K562 (cell line): ENCODE data around the gene ARHGAP15. TPM values are rescaled to one million over a fixed set of nuclear protein-coding genes. Genes with fewer than 3 reads are reported as not detected.

Source experiments
- ATAC-seq: fragments of 200-7000 bp; cut with Tn5 transposase; 3 replicates; pipeline ENCODE4 v1.9.1; 2020; ENCODE audit warnings: moderate library complexity
- BruUV-seq: library from RNA; stranded (reverse); fragments of 400-500 nt; replicated peaks from 2 replicates; lab custom pipeline; 2021; lab: Mats Ljungman, UMichigan
- CTCF ChIA-PET: fragments of 300-600 bp; formaldehyde crosslinking; extraction: SDS; loops from one replicate; lab custom pipeline; 2021; ENCODE audit warnings: low intra/inter-chr PET ratio; lab: Yijun Ruan, JAX
- POLR2A ChIA-PET: fragments of 300-600, 350-650 bp; sonication (Branson Sonifier 250); formaldehyde crosslinking; extraction: SDS; loops from one replicate; lab custom pipeline; 2021; ENCODE audit warnings: antibody characterized with exemption, inconsistent platforms; lab: Yijun Ruan, JAX
- DNase-seq, 4 experiments: peaks; one replicate each; pipeline versions ENCODE4 v3.0.0 to v3.0.0-alpha.2; 2011 to 2018; ENCODE audit warnings: low spot score in 3 of 4, mixed read lengths in 3 of 4; ENCODE audit errors: extremely low read depth in 1 of 4
- FAIRE-seq: peaks from 2 replicates; lab custom pipeline; 2011; peaks lifted over from hg19 to GRCh38; lab: Jason Lieb, UNC
- H2AFZ ChIP-seq: 2 replicates; pipeline ENCODE4 v1.6.0; 2011; ENCODE audit warnings: low read depth, low read length, control low read depth, inconsistent platforms
- H3K27ac ChIP-seq: fragments of 200-600 bp; 3 replicates; pipeline ENCODE4 v1.8.0; 2011; ENCODE audit warnings: low read depth, mild to moderate bottlenecking, control low read depth, inconsistent platforms, low read length, moderate library complexity, mixed read lengths; ENCODE audit errors: extremely low read depth
- H3K27me3 ChIP-seq, 2 experiments: fragments of 300-600 bp in 1 of 2; 2 replicates in 1 of 2; 3 replicates in 1 of 2; pipeline versions ENCODE4 v1.6.0 to v1.8.0; 2011; ENCODE audit warnings: inconsistent platforms in 2 of 2, low read length in 2 of 2, mild to moderate bottlenecking in 1 of 2, mixed read lengths in 1 of 2, moderate library complexity in 1 of 2; ENCODE audit not compliant: control insufficient read depth in 2 of 2, insufficient read depth in 2 of 2
- H3K36me3 ChIP-seq: fragments of 300-600 bp; 3 replicates; pipeline ENCODE4 v1.8.0; 2011; ENCODE audit warnings: mild to moderate bottlenecking, low read length, inconsistent platforms; ENCODE audit not compliant: control insufficient read depth, insufficient read depth
- H3K4me1 ChIP-seq, 2 experiments: fragments of 200-600 bp in 1 of 2; replicated peaks in 1 of 2; 2 replicates in 1 of 2; 3 replicates in 1 of 2; pipeline versions ENCODE4 v1.5.1 to v1.8.0; 2011; ENCODE audit warnings: inconsistent platforms in 2 of 2, low read length in 2 of 2, mild to moderate bottlenecking in 1 of 2, mixed read lengths in 1 of 2, moderate library complexity in 1 of 2; ENCODE audit not compliant: control insufficient read depth in 2 of 2, insufficient read depth in 2 of 2
- H3K4me2 ChIP-seq: 2 replicates; pipeline ENCODE4 v1.6.1; 2011; ENCODE audit warnings: low read length, control low read depth, inconsistent platforms, mixed read lengths; ENCODE audit not compliant: insufficient read depth
- H3K4me3 ChIP-seq: fragments of 200-600 bp; sonication (generic), shearing (Covaris generic); 2 replicates; pipeline ENCODE4 v1.5.1; 2016; ENCODE audit warnings: control low read depth, inconsistent platforms
- H3K79me2 ChIP-seq: fragments of 200-600 bp; 3 replicates; pipeline ENCODE4 v1.8.0; 2011; ENCODE audit warnings: low read length, inconsistent platforms; ENCODE audit not compliant: control insufficient read depth, insufficient read depth
- H3K9ac ChIP-seq, 2 experiments: 2 replicates each; pipeline versions ENCODE4 v1.6.0 to v1.6.1; 2011; ENCODE audit warnings: low read depth in 2 of 2, low read length in 2 of 2, control low read depth in 1 of 2, inconsistent platforms in 1 of 2, mild to moderate bottlenecking in 1 of 2, mixed read lengths in 1 of 2; ENCODE audit not compliant: insufficient read depth in 1 of 2
- H3K9me1 ChIP-seq: one replicate; pipeline ENCODE4 v1.6.0; 2011; ENCODE audit warnings: inconsistent platforms, mild to moderate bottlenecking, low read length, moderate library complexity; ENCODE audit not compliant: control insufficient read depth, insufficient read depth
- H3K9me3 ChIP-seq: replicated peaks from 2 replicates; pipeline ENCODE4 v1.5.1; 2011; ENCODE audit warnings: low read depth, low read length, inconsistent platforms; ENCODE audit not compliant: control insufficient read depth, insufficient read depth
- H4K20me1 ChIP-seq: replicated peaks from 2 replicates; pipeline ENCODE4 v1.6.1; 2011; ENCODE audit warnings: low read length, inconsistent platforms, mixed read lengths; ENCODE audit not compliant: control insufficient read depth, insufficient read depth
- POLR2AphosphoS2 ChIP-seq: IDR thresholded peaks from 2 replicates; pipeline ENCODE4 v1.6.1; 2012; ENCODE audit warnings: low read length, improper control_type of control experiment
- SMARCA5 ChIP-seq: fragments of 450-650 bp; IDR thresholded peaks from 2 replicates; pipeline ENCODE4 v1.6.1; 2016
- WGBS: fragments of 100-300 bp; shearing (Covaris generic); methylation state at CpG from one replicate; pipeline ENCODE4 v1.1.6; 2016; ENCODE audit warnings: low coverage, mixed read lengths; ENCODE audit not compliant: insufficient coverage; ENCODE audit errors: missing lambda C conversion rate; 5-methylcytosine and 5-hydroxymethylcytosine counted together
- in situ Hi-C: fragments of 300-500 bp; cut with MboI; formaldehyde crosslinking; loops from 4 replicates; pipeline ENCODE4 v1.15.0; 2018; ENCODE audit warnings: inconsistent platforms, mixed read lengths
- intact Hi-C: fragments of 100-400 bp; cut with micrococcal nuclease; formaldehyde crosslinking; loops from 2 replicates; pipeline ENCODE4 v1.14.2; 2022
- polyA plus RNA-seq, 8 experiments: library from polyadenylated mRNA; depleted of rRNA in 4 of 8; stranded (reverse) in 5 of 8; unstranded in 3 of 8; fragments of >200 nt; fragmentation: Nextera tagmentation in 2 of 8; fragmentation: Illumina TruSeq in 1 of 8; extraction: Ambion mirVana in 2 of 8; extraction: Trizol in 1 of 8; gene quantifications; 2 replicates each; pipeline versions ENCODE4 v1.2.1 to v1.2.3, GENCODE V29; 2011 to 2014; ENCODE audit warnings: inconsistent platforms in 1 of 8, missing spikeins in 1 of 8
- total RNA-seq, 7 experiments: library from RNA; depleted of rRNA in 6 of 7; stranded (reverse); fragments of >200 nt in 6 of 7; fragmentation: Illumina TruSeq in 2 of 7; extraction: Trizol in 2 of 7; gene quantifications; 2 replicates each; pipeline versions ENCODE4 v1.2.1 to v1.2.3, GENCODE V29; 2011 to 2021; ENCODE audit warnings: low replicate concordance in 1 of 7
- TF ChIP-seq, protein P1 (sequence below), 2 experiments: fragments of 150-350 bp in 1 of 2; IDR thresholded peaks; 2 replicates each; pipeline ENCODE4 v1.6.1; 2012 to 2016; ENCODE audit warnings: low read depth in 2 of 2, low read length in 2 of 2, mild to moderate bottlenecking in 1 of 2, moderate library complexity in 1 of 2
- TF ChIP-seq, protein P2 (sequence below): fragments of 450-650 bp; IDR thresholded peaks from 2 replicates; pipeline ENCODE4 v1.6.1; 2016; ENCODE audit warnings: mild to moderate bottlenecking, moderate library complexity
- TF ChIP-seq, protein P3 (sequence below): fragments of 250-450 bp; sonication (Bioruptor Pico); IDR thresholded peaks from 2 replicates; pipeline ENCODE4 v1.4.0; 2020; ENCODE audit warnings: mild to moderate bottlenecking, moderate library complexity

Gene ARHGAP15
- total and polyA plus RNA-seq, 9 of the 15 experiments (the other 6 are each of a cell fraction or from before 2014, with no cell fraction given): 1.5 to 17.9 (median 7.9) TPM

DNA sequence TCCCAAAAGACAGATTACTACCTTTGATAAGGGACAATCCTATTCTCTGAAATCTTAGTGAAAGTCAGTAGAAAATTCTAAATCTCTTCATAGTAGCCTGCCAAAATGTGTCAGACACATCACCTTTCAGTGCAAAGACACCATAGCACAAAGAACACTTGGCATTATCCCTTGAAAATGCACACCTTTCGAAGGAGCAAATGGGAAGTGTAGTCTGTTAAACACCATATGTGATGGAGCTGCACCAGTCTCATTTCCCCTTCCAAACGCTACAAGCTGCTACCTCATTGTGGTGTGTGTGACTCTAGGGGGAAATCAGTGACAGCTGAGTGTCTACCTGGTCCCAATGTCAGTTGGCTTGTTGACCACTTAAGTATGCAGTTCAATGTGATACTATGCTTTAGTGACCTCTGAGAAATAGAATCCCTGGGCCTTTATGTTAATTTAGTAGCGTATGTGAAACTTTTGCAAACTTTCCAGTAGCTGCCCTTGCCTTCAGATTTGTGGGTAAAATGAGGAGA, 551.7 kb downstream of the ARHGAP15 start:
- Histone ChIP-seq H3K4me2 (no peak overlapping the region), H3K27ac (no peak overlapping the region), H3K9ac (no peak overlapping the region), H4K20me1 (no peaks in the 10 kb centered on the region), H3K9me1 (no peaks in the 10 kb centered on the region), H3K4me1 (no peaks in the 10 kb centered on the region), H2AFZ (no peak overlapping the region), H3K9me3 (no peaks in the 10 kb centered on the region), H3K36me3 (no peaks in the 10 kb centered on the region), H3K79me2 (no peaks in the 10 kb centered on the region), H3K27me3 (no peaks in the 10 kb centered on the region), H3K4me3 (no peak overlapping the region)
- DNase-seq (no peak), ATAC-seq (no peak), FAIRE-seq (no peak)
- POLR2A ChIA-PET: no interaction called here
- WGBS: 30% methylated on average over 3 of the region's 3 CpGs
- no TSS peak for BruUV-seq
- intact Hi-C loops: loop anchor here (10.0 kb wide), 1 partner anchor 474 kb away; no protein-coding TSS in a partner anchor
- in situ Hi-C loops: no loop called here
- CTCF ChIA-PET: no interaction called here
- TF ChIP-seq, protein P1, sequence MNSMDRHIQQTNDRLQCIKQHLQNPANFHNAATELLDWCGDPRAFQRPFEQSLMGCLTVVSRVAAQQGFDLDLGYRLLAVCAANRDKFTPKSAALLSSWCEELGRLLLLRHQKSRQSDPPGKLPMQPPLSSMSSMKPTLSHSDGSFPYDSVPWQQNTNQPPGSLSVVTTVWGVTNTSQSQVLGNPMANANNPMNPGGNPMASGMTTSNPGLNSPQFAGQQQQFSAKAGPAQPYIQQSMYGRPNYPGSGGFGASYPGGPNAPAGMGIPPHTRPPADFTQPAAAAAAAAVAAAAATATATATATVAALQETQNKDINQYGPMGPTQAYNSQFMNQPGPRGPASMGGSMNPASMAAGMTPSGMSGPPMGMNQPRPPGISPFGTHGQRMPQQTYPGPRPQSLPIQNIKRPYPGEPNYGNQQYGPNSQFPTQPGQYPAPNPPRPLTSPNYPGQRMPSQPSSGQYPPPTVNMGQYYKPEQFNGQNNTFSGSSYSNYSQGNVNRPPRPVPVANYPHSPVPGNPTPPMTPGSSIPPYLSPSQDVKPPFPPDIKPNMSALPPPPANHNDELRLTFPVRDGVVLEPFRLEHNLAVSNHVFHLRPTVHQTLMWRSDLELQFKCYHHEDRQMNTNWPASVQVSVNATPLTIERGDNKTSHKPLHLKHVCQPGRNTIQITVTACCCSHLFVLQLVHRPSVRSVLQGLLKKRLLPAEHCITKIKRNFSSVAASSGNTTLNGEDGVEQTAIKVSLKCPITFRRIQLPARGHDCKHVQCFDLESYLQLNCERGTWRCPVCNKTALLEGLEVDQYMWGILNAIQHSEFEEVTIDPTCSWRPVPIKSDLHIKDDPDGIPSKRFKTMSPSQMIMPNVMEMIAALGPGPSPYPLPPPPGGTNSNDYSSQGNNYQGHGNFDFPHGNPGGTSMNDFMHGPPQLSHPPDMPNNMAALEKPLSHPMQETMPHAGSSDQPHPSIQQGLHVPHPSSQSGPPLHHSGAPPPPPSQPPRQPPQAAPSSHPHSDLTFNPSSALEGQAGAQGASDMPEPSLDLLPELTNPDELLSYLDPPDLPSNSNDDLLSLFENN (IDR thresholded peaks at IDR 0.05; ENCODE audit: low read depth in 2 of 2, low read length in 2 of 2): no peak
- TF ChIP-seq SMARCA5 (no peak), POLR2AphosphoS2 (no peak)
- TF ChIP-seq, protein P2, sequence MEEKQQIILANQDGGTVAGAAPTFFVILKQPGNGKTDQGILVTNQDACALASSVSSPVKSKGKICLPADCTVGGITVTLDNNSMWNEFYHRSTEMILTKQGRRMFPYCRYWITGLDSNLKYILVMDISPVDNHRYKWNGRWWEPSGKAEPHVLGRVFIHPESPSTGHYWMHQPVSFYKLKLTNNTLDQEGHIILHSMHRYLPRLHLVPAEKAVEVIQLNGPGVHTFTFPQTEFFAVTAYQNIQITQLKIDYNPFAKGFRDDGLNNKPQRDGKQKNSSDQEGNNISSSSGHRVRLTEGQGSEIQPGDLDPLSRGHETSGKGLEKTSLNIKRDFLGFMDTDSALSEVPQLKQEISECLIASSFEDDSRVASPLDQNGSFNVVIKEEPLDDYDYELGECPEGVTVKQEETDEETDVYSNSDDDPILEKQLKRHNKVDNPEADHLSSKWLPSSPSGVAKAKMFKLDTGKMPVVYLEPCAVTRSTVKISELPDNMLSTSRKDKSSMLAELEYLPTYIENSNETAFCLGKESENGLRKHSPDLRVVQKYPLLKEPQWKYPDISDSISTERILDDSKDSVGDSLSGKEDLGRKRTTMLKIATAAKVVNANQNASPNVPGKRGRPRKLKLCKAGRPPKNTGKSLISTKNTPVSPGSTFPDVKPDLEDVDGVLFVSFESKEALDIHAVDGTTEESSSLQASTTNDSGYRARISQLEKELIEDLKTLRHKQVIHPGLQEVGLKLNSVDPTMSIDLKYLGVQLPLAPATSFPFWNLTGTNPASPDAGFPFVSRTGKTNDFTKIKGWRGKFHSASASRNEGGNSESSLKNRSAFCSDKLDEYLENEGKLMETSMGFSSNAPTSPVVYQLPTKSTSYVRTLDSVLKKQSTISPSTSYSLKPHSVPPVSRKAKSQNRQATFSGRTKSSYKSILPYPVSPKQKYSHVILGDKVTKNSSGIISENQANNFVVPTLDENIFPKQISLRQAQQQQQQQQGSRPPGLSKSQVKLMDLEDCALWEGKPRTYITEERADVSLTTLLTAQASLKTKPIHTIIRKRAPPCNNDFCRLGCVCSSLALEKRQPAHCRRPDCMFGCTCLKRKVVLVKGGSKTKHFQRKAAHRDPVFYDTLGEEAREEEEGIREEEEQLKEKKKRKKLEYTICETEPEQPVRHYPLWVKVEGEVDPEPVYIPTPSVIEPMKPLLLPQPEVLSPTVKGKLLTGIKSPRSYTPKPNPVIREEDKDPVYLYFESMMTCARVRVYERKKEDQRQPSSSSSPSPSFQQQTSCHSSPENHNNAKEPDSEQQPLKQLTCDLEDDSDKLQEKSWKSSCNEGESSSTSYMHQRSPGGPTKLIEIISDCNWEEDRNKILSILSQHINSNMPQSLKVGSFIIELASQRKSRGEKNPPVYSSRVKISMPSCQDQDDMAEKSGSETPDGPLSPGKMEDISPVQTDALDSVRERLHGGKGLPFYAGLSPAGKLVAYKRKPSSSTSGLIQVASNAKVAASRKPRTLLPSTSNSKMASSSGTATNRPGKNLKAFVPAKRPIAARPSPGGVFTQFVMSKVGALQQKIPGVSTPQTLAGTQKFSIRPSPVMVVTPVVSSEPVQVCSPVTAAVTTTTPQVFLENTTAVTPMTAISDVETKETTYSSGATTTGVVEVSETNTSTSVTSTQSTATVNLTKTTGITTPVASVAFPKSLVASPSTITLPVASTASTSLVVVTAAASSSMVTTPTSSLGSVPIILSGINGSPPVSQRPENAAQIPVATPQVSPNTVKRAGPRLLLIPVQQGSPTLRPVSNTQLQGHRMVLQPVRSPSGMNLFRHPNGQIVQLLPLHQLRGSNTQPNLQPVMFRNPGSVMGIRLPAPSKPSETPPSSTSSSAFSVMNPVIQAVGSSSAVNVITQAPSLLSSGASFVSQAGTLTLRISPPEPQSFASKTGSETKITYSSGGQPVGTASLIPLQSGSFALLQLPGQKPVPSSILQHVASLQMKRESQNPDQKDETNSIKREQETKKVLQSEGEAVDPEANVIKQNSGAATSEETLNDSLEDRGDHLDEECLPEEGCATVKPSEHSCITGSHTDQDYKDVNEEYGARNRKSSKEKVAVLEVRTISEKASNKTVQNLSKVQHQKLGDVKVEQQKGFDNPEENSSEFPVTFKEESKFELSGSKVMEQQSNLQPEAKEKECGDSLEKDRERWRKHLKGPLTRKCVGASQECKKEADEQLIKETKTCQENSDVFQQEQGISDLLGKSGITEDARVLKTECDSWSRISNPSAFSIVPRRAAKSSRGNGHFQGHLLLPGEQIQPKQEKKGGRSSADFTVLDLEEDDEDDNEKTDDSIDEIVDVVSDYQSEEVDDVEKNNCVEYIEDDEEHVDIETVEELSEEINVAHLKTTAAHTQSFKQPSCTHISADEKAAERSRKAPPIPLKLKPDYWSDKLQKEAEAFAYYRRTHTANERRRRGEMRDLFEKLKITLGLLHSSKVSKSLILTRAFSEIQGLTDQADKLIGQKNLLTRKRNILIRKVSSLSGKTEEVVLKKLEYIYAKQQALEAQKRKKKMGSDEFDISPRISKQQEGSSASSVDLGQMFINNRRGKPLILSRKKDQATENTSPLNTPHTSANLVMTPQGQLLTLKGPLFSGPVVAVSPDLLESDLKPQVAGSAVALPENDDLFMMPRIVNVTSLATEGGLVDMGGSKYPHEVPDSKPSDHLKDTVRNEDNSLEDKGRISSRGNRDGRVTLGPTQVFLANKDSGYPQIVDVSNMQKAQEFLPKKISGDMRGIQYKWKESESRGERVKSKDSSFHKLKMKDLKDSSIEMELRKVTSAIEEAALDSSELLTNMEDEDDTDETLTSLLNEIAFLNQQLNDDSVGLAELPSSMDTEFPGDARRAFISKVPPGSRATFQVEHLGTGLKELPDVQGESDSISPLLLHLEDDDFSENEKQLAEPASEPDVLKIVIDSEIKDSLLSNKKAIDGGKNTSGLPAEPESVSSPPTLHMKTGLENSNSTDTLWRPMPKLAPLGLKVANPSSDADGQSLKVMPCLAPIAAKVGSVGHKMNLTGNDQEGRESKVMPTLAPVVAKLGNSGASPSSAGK: no peak
- TF ChIP-seq, protein P3, sequence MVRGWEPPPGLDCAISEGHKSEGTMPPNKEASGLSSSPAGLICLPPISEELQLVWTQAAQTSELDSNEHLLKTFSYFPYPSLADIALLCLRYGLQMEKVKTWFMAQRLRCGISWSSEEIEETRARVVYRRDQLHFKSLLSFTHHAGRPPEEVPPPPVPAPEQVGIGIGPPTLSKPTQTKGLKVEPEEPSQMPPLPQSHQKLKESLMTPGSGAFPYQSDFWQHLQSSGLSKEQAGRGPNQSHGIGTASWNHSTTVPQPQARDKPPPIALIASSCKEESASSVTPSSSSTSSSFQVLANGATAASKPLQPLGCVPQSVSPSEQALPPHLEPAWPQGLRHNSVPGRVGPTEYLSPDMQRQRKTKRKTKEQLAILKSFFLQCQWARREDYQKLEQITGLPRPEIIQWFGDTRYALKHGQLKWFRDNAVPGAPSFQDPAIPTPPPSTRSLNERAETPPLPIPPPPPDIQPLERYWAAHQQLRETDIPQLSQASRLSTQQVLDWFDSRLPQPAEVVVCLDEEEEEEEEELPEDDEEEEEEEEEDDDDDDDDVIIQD (CRISPR knock-in tag): no peak
